Kasumi-1 (cell line): ENCODE results near the gene ATL2.
"Not testable (repeated sequence)": the region's sequence is repeated elsewhere in the genome, so short reads cannot be mapped to it uniquely, and the experiment has no call there.

Experiments used
- DNase-seq, 2 experiments: peaks; one replicate each; lab custom pipeline; 2025; lab: John Stamatoyannopoulos, UW

Gene ATL2

GRCh38 chr2:38274286-38275276 lies 102.5 kb downstream of the ATL2 start:
- peak; percentile 78 to 82 for DNase-seq

GRCh38 chr2:38271697-38272096 lies 105.4 kb downstream of the ATL2 start:
- DNase-seq = no peak

GRCh38 chr2:38269421-38269820 lies 107.7 kb downstream of the ATL2 start:
- no peak for DNase-seq

- no peak for DNase-seq
Measured at GRCh38 chr2:38268691-38269327, 108.3 kb downstream of the ATL2 start.

- DNase-seq = no peak
Measured at GRCh38 chr2:38268001-38268400, 109.1 kb downstream of the ATL2 start.

GRCh38 chr2:38267270-38267925 lies 109.7 kb downstream of the ATL2 start:
- no peak for DNase-seq

GRCh38 chr2:38266382-38267061 lies 110.6 kb downstream of the ATL2 start:
- DNase-seq = no peak

GRCh38 chr2:38265461-38265860 lies 111.6 kb downstream of the ATL2 start:
- no peak for DNase-seq

- DNase-seq = no peak
Measured at GRCh38 chr2:38264396-38265221, 112.5 kb downstream of the ATL2 start.

GRCh38 chr2:38263293-38263692 lies 113.8 kb downstream of the ATL2 start:
- no peak for DNase-seq

- no peak for DNase-seq
Measured at GRCh38 chr2:38262069-38262871, 114.8 kb downstream of the ATL2 start.

GRCh38 chr2:38261569-38262068 lies 115.5 kb downstream of the ATL2 start:
- no peak for DNase-seq

GRCh38 chr2:38260972-38261371 lies 116.1 kb downstream of the ATL2 start:
- no peak for DNase-seq

GRCh38 chr2:38260469-38260868 lies 116.6 kb downstream of the ATL2 start:
- no peak for DNase-seq

GRCh38 chr2:38259311-38259710 lies 117.8 kb downstream of the ATL2 start:
- DNase-seq = no peak

GRCh38 chr2:38257680-38258079 lies 119.4 kb downstream of the ATL2 start:
- not testable (repeated sequence) for DNase-seq

- DNase-seq = no peak
Measured at GRCh38 chr2:38256610-38257009, 120.5 kb downstream of the ATL2 start.

- DNase-seq = no peak
Measured at GRCh38 chr2:38255211-38255610, 121.9 kb downstream of the ATL2 start.

- no peak for DNase-seq
Measured at GRCh38 chr2:38254796-38255195, 122.3 kb downstream of the ATL2 start.

GRCh38 chr2:38251940-38252339 lies 125.1 kb downstream of the ATL2 start:
- DNase-seq = no peak
